AG10803 (cell line): ENCODE results near the gene OSGIN1.
"Not testable (repeated sequence)": the region's sequence is repeated elsewhere in the genome, so short reads cannot be mapped to it uniquely, and the experiment has no call there.

Source experiments
- DNase-seq: peaks from one replicate; pipeline ENCODE4 v3.0.0; 2010; ENCODE audit warnings: low read depth
- H3K4me3 ChIP-seq: 2 replicates; pipeline ENCODE4 v1.5.1; 2011; ENCODE audit warnings: mild to moderate bottlenecking, low read length, control low read depth
- TF ChIP-seq, protein P1 (sequence below): conservative IDR thresholded peaks from 2 replicates; pipeline ENCODE4 v1.5.1; 2011; ENCODE audit warnings: mild to moderate bottlenecking, low read length, control low read depth, inconsistent platforms

OSGIN1 gene

GRCh38 chr16:83949724-83950001 is 3.4 kb upstream of the OSGIN1 start:
- TF ChIP-seq, protein P1, sequence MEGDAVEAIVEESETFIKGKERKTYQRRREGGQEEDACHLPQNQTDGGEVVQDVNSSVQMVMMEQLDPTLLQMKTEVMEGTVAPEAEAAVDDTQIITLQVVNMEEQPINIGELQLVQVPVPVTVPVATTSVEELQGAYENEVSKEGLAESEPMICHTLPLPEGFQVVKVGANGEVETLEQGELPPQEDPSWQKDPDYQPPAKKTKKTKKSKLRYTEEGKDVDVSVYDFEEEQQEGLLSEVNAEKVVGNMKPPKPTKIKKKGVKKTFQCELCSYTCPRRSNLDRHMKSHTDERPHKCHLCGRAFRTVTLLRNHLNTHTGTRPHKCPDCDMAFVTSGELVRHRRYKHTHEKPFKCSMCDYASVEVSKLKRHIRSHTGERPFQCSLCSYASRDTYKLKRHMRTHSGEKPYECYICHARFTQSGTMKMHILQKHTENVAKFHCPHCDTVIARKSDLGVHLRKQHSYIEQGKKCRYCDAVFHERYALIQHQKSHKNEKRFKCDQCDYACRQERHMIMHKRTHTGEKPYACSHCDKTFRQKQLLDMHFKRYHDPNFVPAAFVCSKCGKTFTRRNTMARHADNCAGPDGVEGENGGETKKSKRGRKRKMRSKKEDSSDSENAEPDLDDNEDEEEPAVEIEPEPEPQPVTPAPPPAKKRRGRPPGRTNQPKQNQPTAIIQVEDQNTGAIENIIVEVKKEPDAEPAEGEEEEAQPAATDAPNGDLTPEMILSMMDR: no peak
- no peak overlapping the region for H3K4me3 ChIP-seq
- no peak for DNase-seq

GRCh38 chr16:83950862-83951399 is 2.1 kb upstream of the OSGIN1 start:
- H3K4me3 ChIP-seq, DNase-seq: not testable (repeated sequence)

- H3K4me3 ChIP-seq: no peak overlapping the region
- DNase-seq: no peak
These were observed 1.5 kb upstream of the OSGIN1 start for GRCh38 chr16:83951544-83951943.

DNA sequence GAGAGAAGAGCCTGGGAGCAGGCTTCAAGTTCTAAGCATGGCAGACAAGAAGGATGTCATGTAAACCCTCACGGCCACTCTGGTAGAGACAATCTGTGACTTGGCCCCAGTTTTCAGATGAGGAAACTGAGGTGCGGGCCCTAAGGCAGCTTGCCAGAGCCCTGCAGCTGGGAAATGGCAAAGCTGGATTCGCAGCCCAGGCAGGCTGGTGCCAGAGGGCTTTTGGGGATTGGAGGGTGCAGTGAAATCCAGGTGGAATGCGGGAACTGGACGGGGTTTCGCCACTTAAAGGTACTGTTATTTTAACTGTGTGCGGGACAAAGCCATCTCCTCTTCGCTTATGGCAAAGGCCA is 477 bp upstream of the OSGIN1 start:
- DNase-seq: no peak
- TF ChIP-seq, protein P1: no peak
- peak overlapping the region; percentile 79 for H3K4me3 ChIP-seq

More at GRCh38 chr16:83951544-83951943, 1.5 kb upstream of the OSGIN1 start:
- TF ChIP-seq, protein P1: no peak

- peak; percentile 17 for DNase-seq
- peak overlapping the region; percentile 79 for H3K4me3 ChIP-seq
These were observed 946 bp downstream of the OSGIN1 start for GRCh38 chr16:83953796-83954576.

GRCh38 chr16:83954577-83955016 is 1.6 kb downstream of the OSGIN1 start:
- DNase-seq: peak; percentile 65

More at GRCh38 chr16:83953796-83954576, 946 bp downstream of the OSGIN1 start:
- TF ChIP-seq, protein P1: peak; percentile 53

DNA sequence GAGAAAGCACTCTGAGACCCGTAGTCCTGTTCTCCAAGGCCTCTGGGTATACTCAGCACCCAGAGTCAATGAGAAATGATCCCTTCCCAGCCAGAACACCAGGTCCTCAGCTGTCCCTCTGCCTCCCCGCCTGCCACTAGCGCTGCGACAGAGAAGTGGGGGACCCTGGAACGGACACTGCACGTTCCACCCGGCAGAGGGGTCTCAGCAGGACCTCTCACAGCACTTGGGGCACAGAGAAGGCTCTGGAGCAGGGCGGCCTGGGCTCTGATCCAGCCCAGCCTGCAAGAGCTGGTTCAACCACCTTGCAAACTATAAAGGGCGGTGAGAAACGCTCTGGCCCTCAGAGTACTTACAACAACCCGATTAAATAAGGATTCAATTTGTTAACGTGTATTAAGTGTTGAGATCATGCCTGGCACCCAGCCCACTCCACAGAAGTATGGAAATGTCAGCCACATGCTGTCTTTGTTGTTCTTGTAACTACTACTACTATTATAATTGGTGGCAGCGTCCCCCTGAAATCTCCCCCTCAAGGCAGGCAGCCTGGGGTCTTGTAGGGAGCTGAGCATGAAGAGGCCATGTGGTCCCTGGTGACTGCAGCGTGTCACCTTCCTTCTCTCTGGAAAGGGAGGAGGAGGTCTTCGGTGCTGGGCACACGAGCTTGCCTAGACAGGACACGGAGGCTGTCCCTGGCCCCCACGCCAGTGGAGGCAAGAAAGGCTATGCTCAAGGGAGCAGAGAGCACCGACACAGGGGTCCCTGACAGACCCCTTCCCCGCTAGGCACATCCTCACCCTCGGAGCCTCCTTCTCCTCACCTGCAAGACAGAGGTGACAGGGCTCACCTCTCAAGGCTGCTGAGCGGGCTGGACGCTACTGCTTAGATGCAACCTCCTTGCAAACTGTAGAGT is 2.4 kb downstream of the OSGIN1 start:
- TF ChIP-seq, protein P1: no peak
- DNase-seq: peak; percentile 60
- no peak overlapping the region for H3K4me3 ChIP-seq

More at GRCh38 chr16:83954577-83955016, 1.6 kb downstream of the OSGIN1 start:
- TF ChIP-seq, protein P1: no peak
- no peak overlapping the region; the same call in none of the 2 replicates for H3K4me3 ChIP-seq
